ENCODE data around the gene MYH10.

DNA sequence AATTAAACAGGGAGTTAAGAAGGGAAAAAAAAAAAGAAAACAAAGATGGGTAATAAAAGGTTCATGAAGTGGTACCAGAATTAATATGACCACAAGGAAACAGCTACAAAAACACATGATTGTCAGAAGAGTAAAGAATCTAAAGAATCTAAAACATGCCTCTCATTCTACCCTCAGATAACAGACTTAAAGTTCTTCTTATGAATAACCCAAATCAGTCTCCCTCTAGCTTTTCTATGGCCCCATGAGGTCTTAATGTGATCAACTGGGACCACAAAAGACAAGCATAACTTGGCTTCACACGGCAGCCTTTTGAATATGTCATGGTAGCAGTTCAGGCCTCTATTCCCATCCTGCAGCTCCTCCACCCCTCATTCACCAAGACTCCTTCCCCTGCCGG lies 6.9 kb downstream of the MYH10 start:
- TF ChIP-seq CTCF (IDR thresholded peaks at IDR 0.05; ENCODE audit: low read length): no peak
- TF ChIP-seq EZH2 (IDR thresholded peaks at IDR 0.05; ENCODE audit: borderline replicate concordance, low read length): no peak

All from OCI-LY1 (cell line).